Measurements from ENCODE around the gene POLR2J2. TPM values are rescaled to one million over a fixed set of nuclear protein-coding genes. Genes with fewer than 3 reads are reported as not detected.
A peak's percentile ranks its signal among the peaks of the same experiment; 100 is the strongest.
"Not testable (repeated sequence)": the region's sequence is repeated elsewhere in the genome, so short reads cannot be mapped to it uniquely, and the experiment has no call there.

POLR2J2 gene
- 0.65 and 2.4 TPM in 2 replicates for total RNA-seq

- peak; percentile 69 to 89 for DNase-seq (ENCODE audit: low read depth in 2 of 2)
Observed at GRCh38 chr7:102671166-102671955, at the start of gene POLR2J2. Gene POLR2J2 (minus strand): TSS chr7:102671663. CDS start chr7:102671601, 62 bp downstream.

GRCh38 chr7:102718491-102718890, 47.0 kb upstream of the POLR2J2 start:
- DNase-seq (ENCODE audit: low read depth in 2 of 2), result not testable (repeated sequence)

DNA sequence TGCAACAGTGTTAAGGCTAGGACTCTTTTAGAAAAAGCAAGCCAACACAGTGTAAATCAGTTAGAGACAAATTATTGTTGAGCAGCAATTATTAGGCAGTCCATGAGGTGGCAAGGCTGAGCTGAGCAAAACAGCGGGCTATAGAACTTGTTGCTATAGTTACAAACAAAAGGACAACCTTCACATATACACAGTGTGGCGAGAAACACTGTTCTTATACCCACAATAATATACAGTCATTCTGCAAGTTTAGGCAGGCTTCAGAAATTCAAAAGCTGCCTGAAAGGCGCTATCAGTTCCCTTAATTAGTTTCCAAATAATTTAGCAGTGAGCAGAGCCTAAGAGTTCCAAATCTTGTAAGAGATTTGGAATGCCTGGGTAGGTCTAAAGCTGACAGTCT, 44.3 kb upstream of the POLR2J2 start:
- DNase-seq (ENCODE audit: low read depth in 2 of 2), result peak in 1 of 2 donors; percentile 5

GRCh38 chr7:102714774-102715522, 43.5 kb upstream of the POLR2J2 start:
- DNase-seq (ENCODE audit: low read depth in 2 of 2), result peak in 1 of 2 donors; percentile 8

DNA sequence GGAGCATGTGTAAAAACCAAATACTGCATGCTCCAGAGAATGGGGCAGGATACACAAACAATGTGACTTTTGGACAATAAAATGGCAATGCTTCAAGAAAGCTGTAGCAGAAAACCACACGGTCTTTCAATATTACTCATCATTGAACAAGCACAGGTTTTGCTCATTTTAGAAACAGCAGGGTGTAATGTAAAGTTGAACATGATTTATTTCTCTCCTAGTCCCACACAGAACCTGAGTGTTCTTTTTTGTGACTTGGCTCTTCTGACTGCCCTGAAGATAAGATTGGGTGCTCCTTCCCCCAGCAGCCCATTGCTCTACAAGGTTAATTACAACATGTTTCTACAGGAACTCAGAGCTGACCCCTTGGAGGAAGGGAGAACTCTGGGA, 42.2 kb upstream of the POLR2J2 start:
- DNase-seq (ENCODE audit: low read depth in 2 of 2), result not testable (repeated sequence)

DNA sequence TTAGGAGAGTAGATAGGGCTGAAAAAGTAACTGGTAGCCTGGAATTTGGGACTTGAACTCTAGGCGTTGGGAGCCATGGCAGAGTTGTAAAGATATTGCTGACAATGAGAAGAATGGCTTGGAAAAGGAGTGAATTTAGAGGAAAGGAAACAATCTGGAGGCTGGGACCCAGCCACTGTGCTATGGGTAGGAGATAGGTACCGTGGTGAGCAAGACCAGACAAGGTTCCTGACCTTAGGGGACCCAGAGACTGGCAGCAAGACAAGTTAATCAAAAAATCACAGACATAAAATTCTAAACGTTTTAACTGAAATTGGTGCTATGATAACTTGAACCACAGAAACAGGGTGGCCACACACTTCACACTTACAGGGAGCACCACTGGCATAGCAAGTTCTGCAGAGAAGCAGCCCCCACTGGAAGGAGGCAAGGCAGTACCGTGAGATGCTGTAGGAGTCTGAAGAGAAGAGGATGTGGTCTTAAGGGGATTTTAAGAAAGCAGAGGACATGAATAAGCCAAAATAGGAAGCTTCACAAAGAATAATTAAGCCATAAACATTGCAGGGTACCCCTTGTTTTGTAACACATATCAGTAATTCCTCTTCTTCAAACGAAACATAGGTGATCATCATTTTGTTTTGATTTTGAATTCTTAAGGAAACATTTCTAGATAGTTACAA, 41.7 kb upstream of the POLR2J2 start:
- DNase-seq (ENCODE audit: low read depth in 2 of 2), result not testable (repeated sequence)

GRCh38 chr7:102698962-102699750, 27.7 kb upstream of the POLR2J2 start:
- DNase-seq (ENCODE audit: low read depth in 2 of 2), result not testable (repeated sequence)

DNA sequence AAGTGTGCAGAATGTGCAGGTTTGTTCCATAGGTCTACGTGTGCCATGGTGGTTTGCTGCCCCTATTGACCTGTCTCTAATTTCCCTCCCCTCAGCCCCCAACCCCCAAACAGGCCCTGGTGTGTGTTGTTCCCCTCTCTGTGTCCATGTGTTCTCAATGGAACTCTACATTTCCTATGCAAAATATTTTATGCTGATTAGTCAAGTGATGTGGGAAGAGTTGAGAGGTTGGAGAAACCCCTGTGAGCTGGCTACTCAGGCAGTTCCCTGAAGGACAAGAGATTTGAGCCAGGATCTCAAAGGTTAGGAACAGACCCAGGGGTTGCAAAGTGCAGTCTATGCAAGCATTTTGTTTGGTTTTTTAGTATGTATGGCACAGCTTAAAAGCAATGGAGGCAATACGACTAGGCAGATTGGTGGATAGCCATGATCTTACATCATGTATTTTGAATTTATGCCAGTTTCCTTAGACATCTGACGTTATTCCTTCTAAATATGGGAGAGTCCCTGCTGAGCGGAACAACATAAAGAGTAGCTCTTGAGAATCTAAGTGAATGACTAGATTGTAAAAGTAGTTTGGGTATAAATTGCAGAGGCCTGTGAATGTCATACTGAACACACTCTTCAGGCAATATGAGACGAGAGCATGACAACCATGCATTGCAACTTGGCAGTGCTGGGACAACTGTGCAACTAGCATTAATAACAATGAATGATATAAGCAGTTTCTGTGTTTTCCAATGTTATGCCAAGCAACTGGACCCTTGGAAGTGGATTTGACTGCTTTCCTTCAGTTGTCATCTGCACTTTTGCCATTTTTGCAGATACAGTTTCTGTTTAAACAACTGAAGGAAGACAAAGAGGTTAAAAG, 26.4 kb upstream of the POLR2J2 start:
- DNase-seq (ENCODE audit: low read depth in 2 of 2), result not testable (repeated sequence)

DNA sequence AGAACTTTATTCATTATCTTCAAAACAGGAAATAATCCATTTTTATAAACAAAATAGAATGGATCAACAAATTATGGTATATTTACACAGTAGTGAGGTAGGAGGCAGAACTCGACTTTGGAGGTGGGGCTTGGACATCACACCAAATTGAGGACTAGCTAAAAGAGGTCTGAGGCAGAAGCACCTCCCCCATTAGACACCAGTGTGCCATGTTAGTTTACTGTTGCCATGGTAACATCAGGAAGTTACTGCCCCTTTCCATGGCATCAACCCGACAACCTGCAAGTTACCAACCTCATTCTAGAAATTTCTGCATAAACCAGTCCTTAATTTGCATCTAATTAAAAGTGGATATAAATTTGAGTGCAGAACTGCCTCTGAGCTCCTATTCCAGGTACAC, 24.5 kb upstream of the POLR2J2 start:
- not testable (repeated sequence) for DNase-seq (ENCODE audit: low read depth in 2 of 2)

- not testable (repeated sequence) for DNase-seq (ENCODE audit: low read depth in 2 of 2)
Observed at GRCh38 chr7:102695033-102695552, 23.6 kb upstream of the POLR2J2 start.

GRCh38 chr7:102694008-102694407, 22.5 kb upstream of the POLR2J2 start:
- not testable (repeated sequence) for DNase-seq (ENCODE audit: low read depth in 2 of 2)

- not testable (repeated sequence) for DNase-seq (ENCODE audit: low read depth in 2 of 2)
Observed at GRCh38 chr7:102690602-102691001, 19.1 kb upstream of the POLR2J2 start.

- DNase-seq (ENCODE audit: low read depth in 2 of 2), result not testable (repeated sequence)
Observed at GRCh38 chr7:102689436-102690282, 18.2 kb upstream of the POLR2J2 start.

DNA sequence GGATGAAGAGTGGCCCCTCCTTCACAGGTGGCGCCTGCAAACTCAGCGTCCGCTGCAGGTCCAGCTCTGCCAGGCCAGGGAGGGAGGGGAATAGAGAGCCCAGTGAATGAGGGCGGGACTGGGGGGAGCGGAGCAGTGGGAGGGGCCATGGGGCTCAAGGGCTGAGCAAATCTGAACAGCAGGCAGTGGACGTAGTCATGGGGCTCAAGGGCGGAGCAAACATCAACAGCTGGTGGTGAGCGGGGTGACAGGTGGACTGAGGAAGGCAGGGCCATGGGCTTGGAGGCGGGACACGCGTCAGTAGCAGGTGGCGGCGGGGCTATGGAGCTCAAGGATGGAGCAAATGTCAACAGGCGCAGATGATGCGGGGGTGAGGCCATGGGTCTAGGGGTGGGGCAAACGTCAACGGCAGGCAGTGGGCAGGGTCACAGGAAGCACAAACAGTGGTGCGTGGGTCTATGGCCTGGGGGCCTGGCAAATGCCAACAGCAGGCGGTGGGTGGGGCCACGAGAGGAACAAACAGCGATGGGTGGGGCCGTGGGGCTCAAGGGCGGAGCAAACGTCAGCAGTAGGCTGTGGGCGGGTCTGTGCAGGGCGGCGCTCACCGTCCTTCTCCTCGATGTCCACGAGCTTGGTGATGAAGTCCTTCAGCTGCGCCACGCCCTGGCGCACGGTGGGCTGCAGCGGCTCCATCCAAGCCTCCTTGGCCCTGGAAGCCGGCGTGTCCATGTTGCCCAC, 17.0 kb upstream of the POLR2J2 start:
- not testable (repeated sequence) for DNase-seq (ENCODE audit: low read depth in 2 of 2)

DNA sequence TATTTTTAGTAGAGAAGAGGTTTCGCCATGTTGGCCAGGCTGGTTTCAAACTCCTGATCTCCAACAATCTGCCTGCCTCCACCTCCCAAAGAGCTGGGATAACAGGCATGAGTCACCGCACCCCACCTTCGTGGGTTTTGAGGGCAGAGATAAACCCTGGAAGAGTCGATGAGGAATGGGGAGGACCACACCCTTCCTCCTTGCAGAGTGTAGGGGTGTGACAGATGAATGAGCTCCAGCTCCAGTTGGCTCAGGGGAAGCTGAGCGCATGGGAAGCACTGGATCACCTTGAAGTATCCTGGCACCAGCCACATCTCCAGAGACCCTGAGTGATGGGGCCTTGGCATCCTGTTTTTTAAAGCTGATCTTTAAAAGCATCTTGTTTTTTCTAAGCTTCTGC, 11.1 kb upstream of the POLR2J2 start:
- not testable (repeated sequence) for DNase-seq (ENCODE audit: low read depth in 2 of 2)

DNA sequence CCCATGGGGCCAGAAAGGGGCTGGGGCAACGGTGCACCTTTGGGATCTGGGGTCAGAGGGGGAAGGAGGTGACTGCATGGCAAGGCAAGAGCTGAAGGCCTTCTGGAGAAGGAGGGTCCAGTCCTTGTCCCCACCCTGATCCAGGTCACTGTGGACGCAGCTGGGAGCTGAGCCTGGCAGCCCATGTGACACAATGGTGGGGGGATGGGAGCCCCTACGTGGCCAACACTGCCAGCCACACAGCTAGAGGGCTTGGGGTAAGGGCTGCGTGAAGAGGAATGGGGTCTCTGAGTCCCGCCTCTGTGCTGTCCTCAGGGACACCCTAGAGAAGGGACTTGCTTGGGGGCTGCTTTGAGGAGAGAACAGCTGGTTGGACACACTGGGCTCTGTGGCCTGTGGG, 9.3 kb upstream of the POLR2J2 start:
- DNase-seq (ENCODE audit: low read depth in 2 of 2), result not testable (repeated sequence)

GRCh38 chr7:102675545-102675944, 4.1 kb upstream of the POLR2J2 start:
- DNase-seq (ENCODE audit: low read depth in 2 of 2), result not testable (repeated sequence)

DNA sequence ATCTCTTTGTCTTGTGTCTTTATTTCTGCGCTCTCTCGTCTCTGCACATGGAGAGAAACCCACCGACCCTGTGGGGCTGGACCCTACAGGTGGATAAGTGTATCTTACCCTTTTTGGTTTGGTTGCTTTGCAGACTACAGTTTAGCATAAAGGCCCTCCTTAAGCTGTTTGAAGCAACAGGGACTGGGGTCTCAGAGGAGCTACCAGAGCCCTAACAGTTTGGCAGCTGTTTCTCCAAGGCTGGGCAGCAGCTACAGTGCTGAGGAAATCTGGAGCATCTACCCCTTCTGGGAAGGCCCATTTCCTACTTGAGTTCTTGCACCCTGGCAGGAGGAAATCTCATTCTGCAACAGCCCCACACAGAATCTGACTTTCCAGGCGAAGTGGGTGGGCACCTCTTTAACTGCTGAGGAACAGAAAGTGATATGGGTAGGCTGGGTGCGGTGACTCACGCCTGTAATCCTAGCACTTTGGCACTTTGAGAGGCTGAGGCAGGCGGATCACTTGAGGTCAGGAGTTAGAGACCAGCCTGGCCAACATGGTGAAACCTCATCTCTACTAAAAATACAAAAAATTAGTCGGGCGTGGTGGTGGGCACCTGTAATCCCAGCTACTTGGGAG, 2.1 kb upstream of the POLR2J2 start:
- DNase-seq (ENCODE audit: low read depth in 2 of 2), result not testable (repeated sequence)

Measured in lung microvascular endothelial cell (primary cell).